HCT116 (cell line): ENCODE results near the gene EIF5B. TPM values are rescaled to one million over a fixed set of nuclear protein-coding genes. Genes with fewer than 3 reads are reported as not detected.
"Not testable (repeated sequence)": the region's sequence is repeated elsewhere in the genome, so short reads cannot be mapped to it uniquely, and the experiment has no call there.

Experiments used
- ATAC-seq: fragments of 200-7000 bp; cut with Tn5 transposase; 2 replicates; pipeline ENCODE4 v1.9.1; 2020; ENCODE audit warnings: mild to moderate bottlenecking, moderate library complexity
- BruUV-seq: library from RNA; stranded (reverse); fragments of 400-500 nt; replicated peaks from 2 replicates; lab custom pipeline; 2021; lab: Mats Ljungman, UMichigan
- CTCF ChIA-PET: fragments of 300-600 bp; sonication (Branson Sonifier 250); formaldehyde crosslinking; loops from one replicate; lab custom pipeline; 2021; ENCODE audit warnings: antibody characterized with exemption; lab: Charles Lee
- POLR2A ChIA-PET: fragments of 300-600, 350-600 bp; sonication (Branson Sonifier 250); formaldehyde crosslinking; loops from one replicate; lab custom pipeline; 2021; ENCODE audit warnings: antibody characterized with exemption; lab: Charles Lee
- RAD21 ChIA-PET, 2 experiments: fragments of 300-600 bp; sonication (Branson Sonifier 250); formaldehyde crosslinking; loops; one replicate each; lab custom pipeline; 2023; ENCODE audit warnings: low total read pairs in 2 of 2; ENCODE audit not compliant: uncharacterized antibody in 2 of 2, unreplicated experiment in 2 of 2, low non-redundant PET in 1 of 2; lab: Charles Lee
- DNase-seq: peaks from one replicate; pipeline ENCODE4 v3.0.0-alpha.2; 2010; ENCODE audit warnings: low read depth, low spot score
- H2AFZ ChIP-seq: fragments of 200-600 bp; shearing (Covaris generic), sonication (generic); 2 replicates; pipeline ENCODE4 v1.6.1; 2017; ENCODE audit warnings: low read depth, mixed run types, mixed read lengths, antibody characterized with exemption, low read length; ENCODE audit not compliant: poor library complexity, severe bottlenecking
- H3K27ac ChIP-seq: 2 replicates; pipeline ENCODE4 v1.5.1; 2012; ENCODE audit warnings: low read depth, low read length
- H3K27me3 ChIP-seq: fragments of 200-600 bp; sonication (generic); 2 replicates; pipeline ENCODE4 v1.6.1; 2016; ENCODE audit warnings: mixed run types, low read length, mixed read lengths; ENCODE audit not compliant: insufficient read depth
- H3K36me3 ChIP-seq, 2 experiments: fragments of 200-500 bp in 1 of 2; fragments of 200-600 bp in 1 of 2; sonication (Bioruptor generic) in 1 of 2; sonication (generic) in 1 of 2; 2 replicates each; pipeline versions ENCODE4 v1.5.1 to v1.6.1; 2014 to 2016; ENCODE audit warnings: low read length in 2 of 2, inconsistent platforms in 1 of 2, mixed read lengths in 1 of 2, mixed run types in 1 of 2; ENCODE audit not compliant: insufficient read depth in 2 of 2, control insufficient read depth in 1 of 2
- H3K4me1 ChIP-seq, 2 experiments: fragments of 200-600 bp in 1 of 2; sonication (generic) in 1 of 2; 2 replicates each; pipeline versions ENCODE4 v1.5.1 to v1.6.1; 2012 to 2017; ENCODE audit warnings: low read length in 2 of 2, inconsistent platforms in 1 of 2, mild to moderate bottlenecking in 1 of 2, mixed read lengths in 1 of 2, mixed run types in 1 of 2, moderate library complexity in 1 of 2; ENCODE audit not compliant: insufficient read depth in 2 of 2, control insufficient read depth in 1 of 2
- H3K4me2 ChIP-seq: fragments of 200-600 bp; sonication (generic); 2 replicates; pipeline ENCODE4 v1.6.1; 2017; ENCODE audit warnings: mixed run types, low read length, mixed read lengths
- H3K4me3 ChIP-seq, 2 experiments: fragments of 200-600 bp in 1 of 2; sonication (generic) in 1 of 2; replicated peaks in 1 of 2; 2 replicates each; pipeline ENCODE4 v1.5.1; 2011 to 2016; ENCODE audit warnings: low read length in 2 of 2, control low read depth in 1 of 2, low read depth in 1 of 2, mild to moderate bottlenecking in 1 of 2, mixed read lengths in 1 of 2, mixed run types in 1 of 2
- H3K79me2 ChIP-seq: fragments of 200-600 bp; sonication (generic); 2 replicates; pipeline ENCODE4 v1.6.1; 2017; ENCODE audit warnings: mild to moderate bottlenecking, mixed run types, low read length, moderate library complexity, mixed read lengths; ENCODE audit not compliant: insufficient read depth
- H3K9ac ChIP-seq: fragments of 200-600 bp; sonication (generic); 2 replicates; pipeline ENCODE4 v1.6.1; 2016; ENCODE audit warnings: low read length, mixed read lengths
- H3K9me2 ChIP-seq: fragments of 200-600 bp; sonication (generic), shearing (Covaris generic); 2 replicates; pipeline ENCODE4 v1.6.1; 2017; ENCODE audit warnings: mixed run types, mild to moderate bottlenecking, moderate library complexity; ENCODE audit not compliant: insufficient read depth
- H3K9me3 ChIP-seq, 2 experiments: fragments of 200-500 bp in 1 of 2; fragments of 200-600 bp in 1 of 2; sonication (Bioruptor generic) in 1 of 2; sonication (generic) in 1 of 2; 2 replicates each; pipeline ENCODE4 v1.6.1; 2014 to 2017; ENCODE audit warnings: low read length in 2 of 2, mixed read lengths in 2 of 2, inconsistent platforms in 1 of 2, low read depth in 1 of 2, mild to moderate bottlenecking in 1 of 2, mixed run types in 1 of 2, moderate library complexity in 1 of 2; ENCODE audit not compliant: control insufficient read depth in 1 of 2, insufficient read depth in 1 of 2
- H4K20me1 ChIP-seq: fragments of 200-600 bp; sonication (generic), shearing (Covaris generic); 2 replicates; pipeline ENCODE4 v1.6.1; 2017; ENCODE audit warnings: mixed run types, mild to moderate bottlenecking, moderate library complexity; ENCODE audit not compliant: insufficient read depth
- CBX3 ChIP-seq: IDR thresholded peaks from 2 replicates; pipeline ENCODE4 v1.6.1; 2012; ENCODE audit warnings: low read depth
- CEBPB ChIP-seq: IDR thresholded peaks from 2 replicates; pipeline ENCODE4 v1.6.1; 2012; ENCODE audit warnings: low read depth
- ELF1 ChIP-seq: IDR thresholded peaks from 2 replicates; pipeline ENCODE4 v1.6.1; 2012; ENCODE audit warnings: low read depth, borderline replicate concordance
- EZH2 ChIP-seq: fragments of 200-600 bp; sonication (generic); IDR thresholded peaks from 2 replicates; pipeline ENCODE4 v1.6.1; 2017; ENCODE audit warnings: antibody characterized with exemption, mixed run types
- EZH2phosphoT487 ChIP-seq: fragments of 200-600 bp; IDR thresholded peaks from 2 replicates; pipeline ENCODE4 v1.6.1; 2018; ENCODE audit warnings: antibody characterized with exemption, borderline replicate concordance
- FOSL1 ChIP-seq: IDR thresholded peaks from 2 replicates; pipeline ENCODE4 v1.6.1; 2012; ENCODE audit warnings: low read depth
- POLR2A ChIP-seq: IDR thresholded peaks from 2 replicates; pipeline ENCODE4 v1.7.0; 2011; ENCODE audit warnings: borderline replicate concordance; ENCODE audit not compliant: insufficient read depth, insufficient read length; ENCODE audit errors: extremely low read depth
- RAD21 ChIP-seq: IDR thresholded peaks from 2 replicates; pipeline ENCODE4 v1.6.1; 2012; ENCODE audit warnings: low read depth, mild to moderate bottlenecking
- SIN3A ChIP-seq: IDR thresholded peaks from 2 replicates; pipeline ENCODE4 v1.6.1; 2012; ENCODE audit warnings: low read depth
- SP1 ChIP-seq: IDR thresholded peaks from 2 replicates; pipeline ENCODE4 v1.6.1; 2012; ENCODE audit warnings: low read depth
- SRF ChIP-seq: IDR thresholded peaks from 2 replicates; pipeline ENCODE4 v1.6.1; 2012; ENCODE audit warnings: low read depth
- TCF7L2 ChIP-seq: IDR thresholded peaks from 2 replicates; pipeline ENCODE4 v1.7.0; 2011; ENCODE audit warnings: borderline replicate concordance, inconsistent platforms; ENCODE audit not compliant: insufficient read depth, insufficient read length; ENCODE audit errors: extremely low read depth
- YY1 ChIP-seq: IDR thresholded peaks from 2 replicates; pipeline ENCODE4 v1.6.1; 2011; ENCODE audit warnings: low read length, low read depth, moderate library complexity, mild to moderate bottlenecking; ENCODE audit not compliant: insufficient replicate concordance; ENCODE audit errors: extremely low read depth
- ZNF274 ChIP-seq: fragments of 200-500 bp; sonication (Bioruptor generic); IDR thresholded peaks from 2 replicates; pipeline ENCODE4 v1.6.1; 2014; ENCODE audit warnings: mild to moderate bottlenecking, low read depth, low read length, inconsistent platforms
- intact Hi-C: fragments of 100-400 bp; cut with micrococcal nuclease; formaldehyde crosslinking; loops from 2 replicates; pipeline ENCODE4 v1.10.0; 2022
- total RNA-seq: library from RNA; stranded (reverse); gene quantifications from one replicate; pipeline ENCODE4 v1.2.1, GENCODE V29; 2021; ENCODE audit not compliant: unreplicated experiment
- TF ChIP-seq, protein P1 (sequence below): IDR thresholded peaks from 2 replicates; pipeline ENCODE4 v1.6.1; 2012
- TF ChIP-seq, protein P2 (sequence below), 3 experiments: fragments of 200-600 bp in 1 of 3; sonication (generic) in 1 of 3; IDR thresholded peaks in 2 of 3; conservative IDR thresholded peaks in 1 of 3; 2 replicates each; pipeline ENCODE4 v1.5.1; 2012 to 2017; ENCODE audit warnings: low read depth in 2 of 3, low read length in 2 of 3, antibody characterized with exemption in 1 of 3, borderline replicate concordance in 1 of 3, control low read depth in 1 of 3, mild to moderate bottlenecking in 1 of 3, mixed read lengths in 1 of 3, mixed run types in 1 of 3, moderate library complexity in 1 of 3; ENCODE audit not compliant: insufficient read depth in 1 of 3
- TF ChIP-seq, protein P3 (sequence below): IDR thresholded peaks from 2 replicates; pipeline ENCODE4 v1.6.1; 2012; ENCODE audit warnings: low read depth
- TF ChIP-seq, protein P4 (sequence below): IDR thresholded peaks from 2 replicates; pipeline ENCODE4 v1.6.1; 2012

EIF5B gene
- total RNA-seq, 1 experiment from 2014 or later, result 65.9 TPM

DNA sequence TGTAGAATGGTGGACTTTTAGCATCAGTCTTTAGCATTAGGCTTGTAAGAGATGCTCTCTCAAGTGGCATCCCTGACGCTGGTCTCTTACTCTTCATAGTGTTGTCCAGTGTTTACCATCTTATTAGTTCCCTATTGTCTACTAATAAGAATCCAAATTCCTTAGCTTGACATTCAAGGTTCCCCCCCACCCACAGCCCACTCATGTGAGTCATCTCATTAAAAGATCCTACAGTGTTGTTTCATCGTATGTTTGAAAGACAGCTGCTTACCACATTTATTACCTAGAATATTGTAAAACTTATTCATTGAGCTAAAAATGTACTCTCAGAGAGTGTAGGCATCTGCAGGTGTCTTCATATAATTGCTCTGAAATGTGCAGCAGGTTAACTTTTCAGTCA lies 28.5 kb downstream of the EIF5B start:
- intact Hi-C loops, result no loop called here

DNA sequence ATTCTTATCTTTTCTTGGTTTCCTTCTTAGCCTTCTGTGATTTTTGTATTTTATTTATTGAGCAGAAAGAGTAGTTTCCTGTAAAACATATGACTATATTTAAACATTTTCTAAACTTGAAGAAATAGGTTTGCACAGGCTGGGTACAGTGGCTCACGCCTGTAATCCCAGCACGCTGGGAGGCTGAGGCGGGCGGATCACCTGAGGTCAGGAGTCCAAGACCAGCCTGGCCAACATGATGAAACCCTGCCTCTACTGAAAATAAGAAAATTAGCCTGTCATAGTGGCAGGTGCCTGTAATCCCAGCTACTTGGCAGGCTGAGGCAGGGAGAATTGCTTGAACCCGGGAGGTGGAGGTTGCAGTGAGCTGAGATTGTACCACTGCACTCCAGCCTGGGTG lies 31.7 kb downstream of the EIF5B start:
- H3K4me1 ChIP-seq, H3K4me2 ChIP-seq, POLR2A ChIA-PET, H2AFZ ChIP-seq, H3K27me3 ChIP-seq, H3K9me2 ChIP-seq, H3K9ac ChIP-seq, H3K9me3 ChIP-seq, CTCF ChIA-PET, RAD21 ChIA-PET, BruUV-seq, H4K20me1 ChIP-seq, DNase-seq, H3K27ac ChIP-seq, H3K4me3 ChIP-seq, intact Hi-C loops, ATAC-seq: not testable (repeated sequence)
- peaks cover 32% of the 10 kb centered on the region for H3K79me2 ChIP-seq
- peaks cover 46 to 63% of the 10 kb centered on the region in 2 experiments for H3K36me3 ChIP-seq

More for the DNA sequence above, 28.5 kb downstream of the EIF5B start:
- no peaks in the 10 kb centered on the region for H3K27me3 ChIP-seq
- POLR2A ChIA-PET, result interaction anchor here (0.7 kb wide), 1 partner anchor 205 kb away, joined by 3 read pairs; no protein-coding TSS in a partner anchor
- no TSS peak for BruUV-seq
- DNase-seq, result no peak
- H3K79me2 ChIP-seq, result peaks cover 48% of the 10 kb centered on the region
- H3K27ac ChIP-seq, result no peak overlapping the region
- CTCF ChIA-PET, result interaction anchor here (1.4 kb wide), 1 partner anchor 9 kb away, joined by 4 read pairs; no protein-coding TSS in a partner anchor
- no peak overlapping the region for H3K4me2 ChIP-seq
- no peak for ATAC-seq
- H4K20me1 ChIP-seq, result 0 out of 2 replicates have a peak, but pooled peaks cover 2% of the 10 kb centered on the region
- TF ChIP-seq POLR2A (no peak), SP1 (no peak), EZH2 (no peak), ZNF274 (no peak), YY1 (no peak), RAD21 (no peak), SRF (no peak), ELF1 (no peak), CBX3 (no peak), EZH2phosphoT487 (no peak), FOSL1 (no peak), SIN3A (no peak), TCF7L2 (no peak), CEBPB (no peak)
- TF ChIP-seq, protein P1, sequence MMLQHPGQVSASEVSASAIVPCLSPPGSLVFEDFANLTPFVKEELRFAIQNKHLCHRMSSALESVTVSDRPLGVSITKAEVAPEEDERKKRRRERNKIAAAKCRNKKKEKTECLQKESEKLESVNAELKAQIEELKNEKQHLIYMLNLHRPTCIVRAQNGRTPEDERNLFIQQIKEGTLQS, result no peak
- TF ChIP-seq, protein P2, sequence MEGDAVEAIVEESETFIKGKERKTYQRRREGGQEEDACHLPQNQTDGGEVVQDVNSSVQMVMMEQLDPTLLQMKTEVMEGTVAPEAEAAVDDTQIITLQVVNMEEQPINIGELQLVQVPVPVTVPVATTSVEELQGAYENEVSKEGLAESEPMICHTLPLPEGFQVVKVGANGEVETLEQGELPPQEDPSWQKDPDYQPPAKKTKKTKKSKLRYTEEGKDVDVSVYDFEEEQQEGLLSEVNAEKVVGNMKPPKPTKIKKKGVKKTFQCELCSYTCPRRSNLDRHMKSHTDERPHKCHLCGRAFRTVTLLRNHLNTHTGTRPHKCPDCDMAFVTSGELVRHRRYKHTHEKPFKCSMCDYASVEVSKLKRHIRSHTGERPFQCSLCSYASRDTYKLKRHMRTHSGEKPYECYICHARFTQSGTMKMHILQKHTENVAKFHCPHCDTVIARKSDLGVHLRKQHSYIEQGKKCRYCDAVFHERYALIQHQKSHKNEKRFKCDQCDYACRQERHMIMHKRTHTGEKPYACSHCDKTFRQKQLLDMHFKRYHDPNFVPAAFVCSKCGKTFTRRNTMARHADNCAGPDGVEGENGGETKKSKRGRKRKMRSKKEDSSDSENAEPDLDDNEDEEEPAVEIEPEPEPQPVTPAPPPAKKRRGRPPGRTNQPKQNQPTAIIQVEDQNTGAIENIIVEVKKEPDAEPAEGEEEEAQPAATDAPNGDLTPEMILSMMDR (IDR thresholded peaks at IDR 0.05 in 2 of 3, conservative IDR thresholded peaks at IDR 0.05 in 1 of 3; ENCODE audit: borderline replicate concordance in 1 of 3, insufficient read depth in 1 of 3, low read depth in 2 of 3, low read length in 2 of 3), result no peak
- TF ChIP-seq, protein P3, sequence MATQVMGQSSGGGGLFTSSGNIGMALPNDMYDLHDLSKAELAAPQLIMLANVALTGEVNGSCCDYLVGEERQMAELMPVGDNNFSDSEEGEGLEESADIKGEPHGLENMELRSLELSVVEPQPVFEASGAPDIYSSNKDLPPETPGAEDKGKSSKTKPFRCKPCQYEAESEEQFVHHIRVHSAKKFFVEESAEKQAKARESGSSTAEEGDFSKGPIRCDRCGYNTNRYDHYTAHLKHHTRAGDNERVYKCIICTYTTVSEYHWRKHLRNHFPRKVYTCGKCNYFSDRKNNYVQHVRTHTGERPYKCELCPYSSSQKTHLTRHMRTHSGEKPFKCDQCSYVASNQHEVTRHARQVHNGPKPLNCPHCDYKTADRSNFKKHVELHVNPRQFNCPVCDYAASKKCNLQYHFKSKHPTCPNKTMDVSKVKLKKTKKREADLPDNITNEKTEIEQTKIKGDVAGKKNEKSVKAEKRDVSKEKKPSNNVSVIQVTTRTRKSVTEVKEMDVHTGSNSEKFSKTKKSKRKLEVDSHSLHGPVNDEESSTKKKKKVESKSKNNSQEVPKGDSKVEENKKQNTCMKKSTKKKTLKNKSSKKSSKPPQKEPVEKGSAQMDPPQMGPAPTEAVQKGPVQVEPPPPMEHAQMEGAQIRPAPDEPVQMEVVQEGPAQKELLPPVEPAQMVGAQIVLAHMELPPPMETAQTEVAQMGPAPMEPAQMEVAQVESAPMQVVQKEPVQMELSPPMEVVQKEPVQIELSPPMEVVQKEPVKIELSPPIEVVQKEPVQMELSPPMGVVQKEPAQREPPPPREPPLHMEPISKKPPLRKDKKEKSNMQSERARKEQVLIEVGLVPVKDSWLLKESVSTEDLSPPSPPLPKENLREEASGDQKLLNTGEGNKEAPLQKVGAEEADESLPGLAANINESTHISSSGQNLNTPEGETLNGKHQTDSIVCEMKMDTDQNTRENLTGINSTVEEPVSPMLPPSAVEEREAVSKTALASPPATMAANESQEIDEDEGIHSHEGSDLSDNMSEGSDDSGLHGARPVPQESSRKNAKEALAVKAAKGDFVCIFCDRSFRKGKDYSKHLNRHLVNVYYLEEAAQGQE, result no peak
- TF ChIP-seq, protein P4, sequence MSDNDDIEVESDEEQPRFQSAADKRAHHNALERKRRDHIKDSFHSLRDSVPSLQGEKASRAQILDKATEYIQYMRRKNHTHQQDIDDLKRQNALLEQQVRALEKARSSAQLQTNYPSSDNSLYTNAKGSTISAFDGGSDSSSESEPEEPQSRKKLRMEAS, result no peak
- no peak overlapping the region for H2AFZ ChIP-seq
- H3K36me3 ChIP-seq, result peaks cover 50 to 69% of the 10 kb centered on the region in 2 experiments
- H3K4me1 ChIP-seq, result no peaks in the 10 kb centered on the region
- no peaks in the 10 kb centered on the region for H3K9me2 ChIP-seq
- no peak overlapping the region for H3K9ac ChIP-seq
- RAD21 ChIA-PET, result no interaction called here
- no peaks in the 10 kb centered on the region for H3K9me3 ChIP-seq
- H3K4me3 ChIP-seq, result no peak overlapping the region
